Glutamatergic neuron (in vitro differentiated cells): Measurements from ENCODE around the gene UBAC2. TPM values are rescaled to one million over a fixed set of nuclear protein-coding genes. Genes with fewer than 3 reads are reported as not detected.

Source experiments
- DNase-seq: peaks from one replicate; pipeline ENCODE4 v3.0.0; 2022
- H3K27ac Mint-ChIP-seq: one replicate; pipeline ENCODE4 v1.8.0; 2020; ENCODE audit warnings: mild to moderate bottlenecking, mixed read lengths, inconsistent platforms; ENCODE audit not compliant: unreplicated experiment
- H3K27me3 Mint-ChIP-seq: one replicate; pipeline ENCODE4 v1.8.0; 2020; ENCODE audit warnings: mild to moderate bottlenecking, moderate library complexity, mixed read lengths, inconsistent platforms; ENCODE audit not compliant: unreplicated experiment
- H3K36me3 Mint-ChIP-seq: one replicate; pipeline ENCODE4 v1.8.0; 2020; ENCODE audit warnings: mild to moderate bottlenecking, mixed read lengths, inconsistent platforms; ENCODE audit not compliant: unreplicated experiment
- H3K4me1 Mint-ChIP-seq: one replicate; pipeline ENCODE4 v1.8.0; 2020; ENCODE audit warnings: mild to moderate bottlenecking, low read depth, mixed read lengths, inconsistent platforms; ENCODE audit not compliant: unreplicated experiment
- H3K4me3 Mint-ChIP-seq: one replicate; pipeline ENCODE4 v1.8.0; 2020; ENCODE audit warnings: mild to moderate bottlenecking, mixed read lengths, inconsistent platforms; ENCODE audit not compliant: unreplicated experiment
- H3K9me3 Mint-ChIP-seq: one replicate; pipeline ENCODE4 v1.8.0; 2020; ENCODE audit warnings: mild to moderate bottlenecking, moderate library complexity, mixed read lengths, inconsistent platforms; ENCODE audit not compliant: unreplicated experiment
- total RNA-seq: library from RNA; stranded (reverse); fragmentation: NEBNext Ultra II Directional; extraction: Animal tissue kit (Norgen Biotek cat#: 25700); gene quantifications from one replicate; pipeline ENCODE4 v1.2.1, GENCODE V29; 2021; ENCODE audit not compliant: unreplicated experiment
- TF ChIP-seq, protein P1 (sequence below): fragments of 200-600 bp; sonication (generic); IDR thresholded peaks from one replicate; pipeline ENCODE4 v1.5.0; 2021; ENCODE audit not compliant: partially characterized antibody, unreplicated experiment

UBAC2 gene
- total RNA-seq, 1 donor from 2014 or later: 33.3 TPM

- Mint-ChIP-seq H3K9me3 (peaks cover 3% of the 10 kb centered on the region), H3K36me3 (no peaks in the 10 kb centered on the region), H3K27me3 (no peaks in the 10 kb centered on the region), H3K27ac (no peak overlapping the region), H3K4me3 (no peak overlapping the region), H3K4me1 (no peaks in the 10 kb centered on the region)
- no peak for DNase-seq
- TF ChIP-seq, protein P1, sequence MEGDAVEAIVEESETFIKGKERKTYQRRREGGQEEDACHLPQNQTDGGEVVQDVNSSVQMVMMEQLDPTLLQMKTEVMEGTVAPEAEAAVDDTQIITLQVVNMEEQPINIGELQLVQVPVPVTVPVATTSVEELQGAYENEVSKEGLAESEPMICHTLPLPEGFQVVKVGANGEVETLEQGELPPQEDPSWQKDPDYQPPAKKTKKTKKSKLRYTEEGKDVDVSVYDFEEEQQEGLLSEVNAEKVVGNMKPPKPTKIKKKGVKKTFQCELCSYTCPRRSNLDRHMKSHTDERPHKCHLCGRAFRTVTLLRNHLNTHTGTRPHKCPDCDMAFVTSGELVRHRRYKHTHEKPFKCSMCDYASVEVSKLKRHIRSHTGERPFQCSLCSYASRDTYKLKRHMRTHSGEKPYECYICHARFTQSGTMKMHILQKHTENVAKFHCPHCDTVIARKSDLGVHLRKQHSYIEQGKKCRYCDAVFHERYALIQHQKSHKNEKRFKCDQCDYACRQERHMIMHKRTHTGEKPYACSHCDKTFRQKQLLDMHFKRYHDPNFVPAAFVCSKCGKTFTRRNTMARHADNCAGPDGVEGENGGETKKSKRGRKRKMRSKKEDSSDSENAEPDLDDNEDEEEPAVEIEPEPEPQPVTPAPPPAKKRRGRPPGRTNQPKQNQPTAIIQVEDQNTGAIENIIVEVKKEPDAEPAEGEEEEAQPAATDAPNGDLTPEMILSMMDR: no peak
These were observed 114.5 kb downstream of the UBAC2 start for GRCh38 chr13:99315186-99315585.

DNA sequence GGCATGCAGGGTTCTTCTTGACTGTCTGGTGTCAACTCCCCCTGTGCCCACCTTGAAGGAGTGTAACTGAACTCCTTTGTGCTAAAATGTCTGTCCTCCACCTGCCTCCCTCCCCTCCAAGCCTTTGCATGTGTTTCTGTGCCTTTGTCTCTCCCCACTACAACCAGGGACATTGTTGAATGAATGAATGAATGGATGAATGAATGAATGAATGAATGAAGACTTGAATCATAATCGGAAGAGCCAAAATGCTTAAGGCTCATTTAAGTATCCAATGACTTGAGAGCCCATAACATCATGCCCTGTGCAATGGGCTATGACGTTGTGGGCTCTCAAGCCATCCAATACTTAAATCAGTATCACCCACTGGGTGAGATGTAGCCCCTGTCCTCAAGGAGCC, 115.6 kb downstream of the UBAC2 start:
- TF ChIP-seq, protein P1: no peak
- H3K4me3 Mint-ChIP-seq: no peak overlapping the region
- no peak for DNase-seq
- H3K36me3 Mint-ChIP-seq: no peaks in the 10 kb centered on the region
- H3K27ac Mint-ChIP-seq: no peak overlapping the region
- H3K9me3 Mint-ChIP-seq: peaks cover 1% of the 10 kb centered on the region
- no peaks in the 10 kb centered on the region for H3K27me3 Mint-ChIP-seq
- H3K4me1 Mint-ChIP-seq: no peaks in the 10 kb centered on the region

- Mint-ChIP-seq H3K36me3 (no peaks in the 10 kb centered on the region), H3K27ac (no peak overlapping the region), H3K4me1 (no peaks in the 10 kb centered on the region), H3K27me3 (no peaks in the 10 kb centered on the region), H3K9me3 (peaks cover 1% of the 10 kb centered on the region), H3K4me3 (no peak overlapping the region)
- TF ChIP-seq, protein P1: no peak
- no peak for DNase-seq
These were observed 116.1 kb downstream of the UBAC2 start for GRCh38 chr13:99316657-99317256.

DNA sequence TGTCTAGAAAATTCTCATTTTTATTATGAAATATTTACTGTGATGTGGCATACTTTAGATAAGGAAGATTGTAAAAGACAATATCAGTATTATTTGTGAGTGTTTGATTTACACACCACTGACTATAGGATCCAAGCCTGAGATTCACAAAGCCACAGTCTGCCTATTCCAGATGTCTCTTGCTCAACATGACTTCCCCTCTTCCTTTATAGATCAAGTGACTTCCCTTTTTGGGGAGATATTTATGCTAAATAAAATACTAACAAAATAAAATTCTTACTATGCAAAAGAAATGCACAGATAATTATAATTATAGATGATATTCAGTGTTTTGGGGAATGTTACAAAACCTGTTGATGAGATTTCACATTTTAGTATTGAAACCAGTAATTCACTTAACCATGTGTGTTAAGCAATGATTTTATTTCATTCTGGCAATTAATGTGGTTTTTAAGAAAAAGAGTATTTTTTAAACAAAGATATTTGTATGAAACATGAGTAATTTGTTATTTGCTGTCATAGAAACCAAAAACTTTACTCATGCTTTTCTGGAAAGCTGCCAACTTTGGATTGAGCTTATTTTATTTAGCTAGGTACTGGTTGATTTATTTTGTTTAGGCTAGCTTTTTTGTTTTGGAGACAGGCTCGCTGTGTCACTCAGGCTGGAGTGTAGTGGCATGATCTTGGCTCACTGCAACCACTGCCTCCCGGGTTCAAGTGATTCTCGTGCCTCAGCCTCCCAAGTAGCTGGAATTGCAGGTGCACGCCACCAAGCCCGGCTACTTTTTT, 120.2 kb downstream of the UBAC2 start:
- TF ChIP-seq, protein P1: no peak
- H3K27ac Mint-ChIP-seq: no peak overlapping the region
- no peak overlapping the region for H3K4me3 Mint-ChIP-seq
- H3K4me1 Mint-ChIP-seq: no peaks in the 10 kb centered on the region
- H3K9me3 Mint-ChIP-seq: no peaks in the 10 kb centered on the region
- no peaks in the 10 kb centered on the region for H3K36me3 Mint-ChIP-seq
- no peak for DNase-seq
- H3K27me3 Mint-ChIP-seq: no peaks in the 10 kb centered on the region

DNA sequence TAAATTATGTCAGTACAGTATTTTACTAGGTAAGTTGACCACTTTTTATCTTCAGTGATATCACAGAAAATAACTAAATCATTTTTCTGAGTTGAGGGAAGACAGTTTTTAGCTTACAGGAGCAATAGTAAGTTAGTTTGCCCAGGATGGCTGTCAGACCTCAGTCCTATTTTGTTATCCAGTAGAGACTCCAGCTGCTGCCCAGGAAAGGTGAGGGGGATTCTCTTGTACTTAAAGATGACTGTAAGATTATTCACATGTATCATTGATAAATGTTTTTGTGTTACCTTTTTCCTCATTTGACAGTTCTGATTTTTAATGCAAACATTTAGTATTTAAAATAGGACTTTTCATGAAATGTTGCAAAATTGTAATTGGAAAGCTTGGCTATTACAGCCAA, 121.1 kb downstream of the UBAC2 start:
- H3K27me3 Mint-ChIP-seq: no peaks in the 10 kb centered on the region
- H3K4me1 Mint-ChIP-seq: no peaks in the 10 kb centered on the region
- no peaks in the 10 kb centered on the region for H3K36me3 Mint-ChIP-seq
- H3K27ac Mint-ChIP-seq: no peak overlapping the region
- H3K9me3 Mint-ChIP-seq: no peaks in the 10 kb centered on the region
- H3K4me3 Mint-ChIP-seq: no peak overlapping the region
- TF ChIP-seq, protein P1: no peak
- no peak for DNase-seq
